NB4 (cell line): Measurements from ENCODE around the gene TPP2.

Source experiments
- POLR2A ChIP-seq: IDR thresholded peaks from 2 replicates; pipeline ENCODE4 v1.6.1; 2011; ENCODE audit warnings: mild to moderate bottlenecking; ENCODE audit not compliant: insufficient read length; ENCODE audit errors: extremely low read depth
- TF ChIP-seq, protein P1 (sequence below): IDR thresholded peaks from one replicate; pipeline ENCODE4 v1.5.1; 2012; ENCODE audit warnings: low read depth, low read length

GRCh38 chr13:102683637-102684036 lies 86.9 kb downstream of the TPP2 start:
- TF ChIP-seq, protein P1, sequence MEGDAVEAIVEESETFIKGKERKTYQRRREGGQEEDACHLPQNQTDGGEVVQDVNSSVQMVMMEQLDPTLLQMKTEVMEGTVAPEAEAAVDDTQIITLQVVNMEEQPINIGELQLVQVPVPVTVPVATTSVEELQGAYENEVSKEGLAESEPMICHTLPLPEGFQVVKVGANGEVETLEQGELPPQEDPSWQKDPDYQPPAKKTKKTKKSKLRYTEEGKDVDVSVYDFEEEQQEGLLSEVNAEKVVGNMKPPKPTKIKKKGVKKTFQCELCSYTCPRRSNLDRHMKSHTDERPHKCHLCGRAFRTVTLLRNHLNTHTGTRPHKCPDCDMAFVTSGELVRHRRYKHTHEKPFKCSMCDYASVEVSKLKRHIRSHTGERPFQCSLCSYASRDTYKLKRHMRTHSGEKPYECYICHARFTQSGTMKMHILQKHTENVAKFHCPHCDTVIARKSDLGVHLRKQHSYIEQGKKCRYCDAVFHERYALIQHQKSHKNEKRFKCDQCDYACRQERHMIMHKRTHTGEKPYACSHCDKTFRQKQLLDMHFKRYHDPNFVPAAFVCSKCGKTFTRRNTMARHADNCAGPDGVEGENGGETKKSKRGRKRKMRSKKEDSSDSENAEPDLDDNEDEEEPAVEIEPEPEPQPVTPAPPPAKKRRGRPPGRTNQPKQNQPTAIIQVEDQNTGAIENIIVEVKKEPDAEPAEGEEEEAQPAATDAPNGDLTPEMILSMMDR: no peak
- no peak for TF ChIP-seq POLR2A
